Adrenal gland (tissue), 12 donors: ENCODE data around the gene RNU1-1. TPM values are rescaled to one million over a fixed set of nuclear protein-coding genes. Genes with fewer than 3 reads are reported as not detected.
"Not testable (repeated sequence)": the region's sequence is repeated elsewhere in the genome, so short reads cannot be mapped to it uniquely, and the experiment has no call there.

Experiments used
- DNase-seq, 7 donors: peaks; one replicate each; pipeline ENCODE4 v3.0.0-alpha.2; 2019 to 2020
- H3K27ac ChIP-seq, 5 donors: fragments of 200-600 bp; sonication (generic) in 4 of 5; 1 replicate in 3 of 5; 2 replicates in 2 of 5; pipeline versions ENCODE4 v1.5.1 to v1.8.0; 2016 to 2020; ENCODE audit warnings: mild to moderate bottlenecking in 1 of 5
- H3K27me3 ChIP-seq: fragments of 200-600 bp; 2 replicates; pipeline ENCODE4 v1.8.0; 2021
- H3K36me3 ChIP-seq, 2 donors: fragments of 200-600 bp; replicated peaks in 1 of 2; 1 replicate in 1 of 2; 2 replicates in 1 of 2; pipeline versions ENCODE4 v1.5.1 to v1.8.0; 2018 to 2022
- H3K4me1 ChIP-seq, 2 donors: fragments of 200-600 bp; replicated peaks in 1 of 2; 1 replicate in 1 of 2; 2 replicates in 1 of 2; pipeline versions ENCODE4 v1.5.1 to v1.8.0; 2018 to 2021
- H3K4me3 ChIP-seq, 4 donors: fragments of 200-600 bp; sonication (generic) in 3 of 4; one replicate each; pipeline ENCODE4 v1.5.1; 2016 to 2018
- H3K9me3 ChIP-seq, 3 donors: fragments of 200-600 bp; sonication (generic) in 1 of 3; replicated peaks in 1 of 3; 1 replicate in 2 of 3; 2 replicates in 1 of 3; pipeline versions ENCODE4 v1.5.1 to v1.8.0; 2016 to 2021
- CTCF ChIP-seq, 6 experiments: fragments of 450-650 bp in 4 of 6; fragments of 200-600 bp in 2 of 6; sonication (generic) in 1 of 6; IDR thresholded peaks; 1 replicate in 5 of 6; 2 replicates in 1 of 6; pipeline versions ENCODE4 v1.5.1 to v1.8.0; 2016 to 2021; ENCODE audit warnings: antibody characterized with exemption in 6 of 6, mild to moderate bottlenecking in 2 of 6, moderate library complexity in 1 of 6
- POLR2A ChIP-seq, 2 donors: fragments of 450-650 bp; IDR thresholded peaks; one replicate each; pipeline ENCODE4 v1.6.1; 2017; ENCODE audit warnings: antibody characterized with exemption in 2 of 2, mild to moderate bottlenecking in 2 of 2, moderate library complexity in 1 of 2
- WGBS, 4 donors: extraction: QIAGEN DNeasy Blood & Tissue Kit in 2 of 4; methylation state at CpG; one replicate each; pipeline versions ENCODE4 v1.1.5 to v1.1.7; 2013 to 2017; 5-methylcytosine and 5-hydroxymethylcytosine counted together
- intact Hi-C, 2 donors: fragments of 100-400 bp; cut with DNase I; formaldehyde crosslinking; loops; one replicate each; pipeline versions ENCODE4 v1.14.1 to v1.15.0; 2022 to 2023
- polyA plus RNA-seq, 3 donors: library from polyadenylated mRNA; stranded (reverse); fragments of 200-250 nt in 2 of 3; fragments of 350-450 nt in 1 of 3; fragmentation: Illumina TruSeq in 1 of 3; extraction: RNeasy Lipid Tissue Mini Kit (QIAGEN cat#74804) in 1 of 3; gene quantifications; one replicate each; pipeline ENCODE4 v1.2.3, GENCODE V29; 2013 to 2014
- total RNA-seq, 9 donors: library from RNA; depleted of rRNA in 4 of 9; stranded (reverse); fragments of >200 nt in 4 of 9; fragments of 120-200 nt in 1 of 9; fragmentation: NEBNext Ultra II Directional in 1 of 9; extraction: Animal tissue kit (Norgen Biotek cat#: 25700) in 1 of 9; gene quantifications; one replicate each; pipeline versions ENCODE4 v1.1.0 to v1.2.4, GENCODE V29; 2013 to 2023
- donor health status: healthy with polysubstance abuse.
- donor health status: Bipolar disorder and iron deficiency.
- donor health status: DM: yes; HTN: yes; CAD: no.
- donor health status: DM: no; HTN: no; CAD: no.
- donor health status: DM: no; HTN: no; CAD: no.
- donor health status: DM: yes; HTN: yes; CAD: no.

Gene RNU1-1
- total and polyA plus RNA-seq, 12 donors: under 0.01 to 5,330 (median 1,268) TPM; not detected in 4

GRCh38 chr1:16521679-16522078 lies 7.6 kb upstream of the RNU1-1 start:
- H3K4me1 ChIP-seq, H3K4me3 ChIP-seq, H3K27me3 ChIP-seq, intact Hi-C loops, H3K9me3 ChIP-seq, H3K27ac ChIP-seq, H3K36me3 ChIP-seq, DNase-seq: not testable (repeated sequence)
- WGBS, 4 donors: 77 to 90% (median 84%) methylated on average over 5 of the region's 5 CpGs

GRCh38 chr1:16521288-16521583 lies 7.2 kb upstream of the RNU1-1 start:
- H3K9me3 ChIP-seq: no peaks in the 10 kb centered on the region
- no peak overlapping the region for H3K27ac ChIP-seq
- WGBS, 4 donors: 61 to 81% (median 69%) methylated on average over 12 of the region's 12 CpGs
- DNase-seq: no peak
- no peaks in the 10 kb centered on the region for H3K27me3 ChIP-seq
- intact Hi-C loops: no loop called here
- no peaks in the 10 kb centered on the region for H3K4me1 ChIP-seq
- H3K36me3 ChIP-seq: no peaks in the 10 kb centered on the region
- no peak overlapping the region for H3K4me3 ChIP-seq
- TF ChIP-seq POLR2A (IDR thresholded peaks at IDR 0.05): no peak
- no peak for TF ChIP-seq CTCF (IDR thresholded peaks at IDR 0.05)

- H3K27ac ChIP-seq, H3K27me3 ChIP-seq, H3K36me3 ChIP-seq, H3K4me1 ChIP-seq, H3K4me3 ChIP-seq, H3K9me3 ChIP-seq, DNase-seq, intact Hi-C loops: not testable (repeated sequence)
- 40 to 59% (median 48%) methylated on average over 29 to 48 of the region's 48 CpGs for WGBS, 4 donors
Observed at GRCh38 chr1:16520435-16521287, 6.6 kb upstream of the RNU1-1 start.

GRCh38 chr1:16519255-16519951 lies 5.3 kb upstream of the RNU1-1 start:
- H3K4me3 ChIP-seq, DNase-seq, H3K9me3 ChIP-seq, H3K36me3 ChIP-seq, intact Hi-C loops, H3K27me3 ChIP-seq, H3K4me1 ChIP-seq, H3K27ac ChIP-seq: not testable (repeated sequence)
- 67 to 69% (median 69%) methylated on average over 5 to 6 of the region's 6 CpGs for WGBS, 4 donors

- WGBS, 4 donors: 62 to 76% (median 72%) methylated on average over 3 of the region's 3 CpGs
- H3K27ac ChIP-seq, H3K9me3 ChIP-seq, H3K4me1 ChIP-seq, intact Hi-C loops, DNase-seq, H3K4me3 ChIP-seq, H3K36me3 ChIP-seq, H3K27me3 ChIP-seq: not testable (repeated sequence)
Observed at GRCh38 chr1:16518913-16519254, 4.8 kb upstream of the RNU1-1 start.

GRCh38 chr1:16516694-16517410 lies 2.8 kb upstream of the RNU1-1 start:
- H3K27ac ChIP-seq, DNase-seq, H3K9me3 ChIP-seq, H3K4me1 ChIP-seq, H3K4me3 ChIP-seq, intact Hi-C loops, H3K27me3 ChIP-seq, H3K36me3 ChIP-seq: not testable (repeated sequence)
- 30 to 83% (median 73%) methylated on average over 1 to 5 of the region's 5 CpGs for WGBS, 4 donors
